ENCODE measurements around the gene DIPK1B. TPM values are rescaled to one million over a fixed set of nuclear protein-coding genes. Genes with fewer than 3 reads are reported as not detected.
A peak's percentile ranks its signal among the peaks of the same experiment; 100 is the strongest.

DIPK1B gene
- total RNA-seq, 1 experiment from 2014 or later = not detected

DNA sequence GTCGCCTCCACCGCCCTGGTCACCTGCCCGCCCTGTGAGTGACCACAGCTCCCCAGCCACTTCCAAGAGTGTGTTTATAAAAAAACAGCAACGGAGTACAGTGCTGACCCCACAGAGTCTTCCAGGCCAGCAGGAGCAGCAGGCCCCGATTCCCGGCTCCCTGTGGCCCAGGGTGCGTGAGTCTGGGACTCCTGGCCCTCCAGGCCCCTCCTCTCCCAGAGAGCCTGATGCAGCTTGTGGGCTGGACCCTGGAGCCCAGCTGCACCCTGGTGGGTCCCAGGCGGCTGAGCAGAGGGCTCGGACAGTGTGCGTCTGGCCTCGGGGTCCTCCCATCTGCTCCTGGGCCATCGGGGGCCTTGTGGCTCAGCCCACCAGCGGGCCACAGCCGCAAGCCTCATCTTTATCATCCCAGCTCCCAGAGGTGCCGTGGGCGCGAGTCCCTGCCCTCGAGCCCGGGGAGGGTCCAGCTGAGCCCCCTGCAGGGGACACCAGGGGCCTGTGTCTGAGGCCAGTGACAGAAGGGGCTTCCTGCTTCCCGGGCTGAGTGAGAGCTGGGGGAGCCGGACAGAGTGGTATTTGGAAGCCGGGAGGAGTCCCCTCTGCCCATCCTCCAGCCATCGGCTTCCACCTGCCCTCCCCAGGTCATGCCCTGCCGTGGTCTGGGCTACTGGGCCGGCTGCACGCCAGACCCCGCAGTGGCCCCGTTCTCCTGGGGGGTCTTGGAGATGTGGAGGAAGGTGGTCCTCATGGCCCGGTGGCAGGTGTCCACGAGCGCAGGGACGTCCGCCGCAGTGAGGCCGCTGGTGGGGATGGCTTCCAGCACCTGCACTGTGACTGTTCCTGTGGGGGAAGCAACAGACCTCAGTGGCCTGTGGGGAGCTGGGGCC, 39.0 kb upstream of the DIPK1B start:
- DNase-seq (ENCODE audit: low spot score) = no peak

DNA sequence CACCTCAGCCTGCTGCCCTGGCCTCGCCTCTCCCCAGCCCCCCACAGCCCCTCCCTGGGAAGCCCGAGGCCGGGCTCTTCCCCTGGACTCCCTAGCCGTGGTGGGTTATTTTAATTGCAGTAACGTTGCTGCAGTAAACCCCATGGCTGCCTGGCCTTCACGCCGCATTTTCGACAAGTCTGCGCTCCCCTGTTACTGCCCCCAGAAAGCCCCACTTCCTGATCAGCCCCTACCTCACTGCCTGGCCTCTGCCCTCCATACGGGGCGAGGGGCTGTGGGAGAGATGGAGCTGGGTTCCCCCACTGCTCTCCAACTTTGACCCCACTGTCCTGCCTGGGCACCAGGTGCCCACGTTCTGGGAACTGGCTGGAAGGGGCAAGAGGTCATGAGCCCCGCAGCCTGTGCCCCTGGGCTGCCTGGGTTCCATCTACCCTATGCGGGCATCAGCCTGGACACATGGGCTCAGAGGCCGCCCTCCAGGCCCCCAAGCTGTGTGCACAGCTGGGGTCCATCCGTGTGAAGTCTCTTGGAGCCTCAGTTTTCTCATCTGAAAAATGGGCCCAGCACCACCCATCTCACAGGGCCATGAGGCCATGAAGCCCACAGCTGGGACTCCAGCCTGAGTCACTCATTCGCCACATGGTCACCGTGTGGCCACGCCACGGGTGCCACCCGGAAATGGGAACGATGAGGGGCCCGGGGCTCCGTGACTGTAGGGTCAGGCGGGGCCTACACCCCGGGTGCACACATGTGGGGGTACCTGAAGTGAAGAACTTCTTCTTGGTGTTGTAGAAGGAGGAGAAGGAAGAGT, 38.2 kb upstream of the DIPK1B start:
- DNase-seq (ENCODE audit: low spot score) = no peak

DNA sequence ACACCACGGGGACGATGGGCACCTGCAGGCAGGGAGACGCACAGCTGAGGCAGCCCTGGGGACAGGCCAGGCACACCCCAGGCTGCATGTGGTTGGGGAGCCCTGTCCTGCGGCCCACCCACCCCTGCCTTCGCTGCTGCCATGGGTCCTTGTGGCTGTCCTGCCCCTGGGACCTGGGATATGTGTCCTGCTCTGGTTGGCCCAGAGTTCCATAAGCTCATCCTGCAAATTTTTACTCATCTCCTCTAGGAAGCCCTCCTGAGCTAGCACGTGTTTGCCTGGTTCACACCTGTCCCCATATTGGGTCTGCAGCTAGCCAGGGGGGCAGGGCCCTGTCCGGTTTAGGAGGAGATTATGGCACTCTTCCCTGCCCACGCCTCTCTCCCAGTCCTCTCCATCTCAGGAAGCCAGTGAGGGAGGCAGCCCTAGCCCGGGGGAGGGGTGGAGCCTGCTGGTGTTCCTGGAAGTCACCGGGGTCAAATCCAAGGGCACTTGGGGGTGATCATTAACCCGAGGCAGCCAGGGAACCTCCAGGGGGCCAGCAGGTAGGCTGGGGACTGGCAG, 37.5 kb upstream of the DIPK1B start:
- no peak for DNase-seq (ENCODE audit: low spot score)

DNA sequence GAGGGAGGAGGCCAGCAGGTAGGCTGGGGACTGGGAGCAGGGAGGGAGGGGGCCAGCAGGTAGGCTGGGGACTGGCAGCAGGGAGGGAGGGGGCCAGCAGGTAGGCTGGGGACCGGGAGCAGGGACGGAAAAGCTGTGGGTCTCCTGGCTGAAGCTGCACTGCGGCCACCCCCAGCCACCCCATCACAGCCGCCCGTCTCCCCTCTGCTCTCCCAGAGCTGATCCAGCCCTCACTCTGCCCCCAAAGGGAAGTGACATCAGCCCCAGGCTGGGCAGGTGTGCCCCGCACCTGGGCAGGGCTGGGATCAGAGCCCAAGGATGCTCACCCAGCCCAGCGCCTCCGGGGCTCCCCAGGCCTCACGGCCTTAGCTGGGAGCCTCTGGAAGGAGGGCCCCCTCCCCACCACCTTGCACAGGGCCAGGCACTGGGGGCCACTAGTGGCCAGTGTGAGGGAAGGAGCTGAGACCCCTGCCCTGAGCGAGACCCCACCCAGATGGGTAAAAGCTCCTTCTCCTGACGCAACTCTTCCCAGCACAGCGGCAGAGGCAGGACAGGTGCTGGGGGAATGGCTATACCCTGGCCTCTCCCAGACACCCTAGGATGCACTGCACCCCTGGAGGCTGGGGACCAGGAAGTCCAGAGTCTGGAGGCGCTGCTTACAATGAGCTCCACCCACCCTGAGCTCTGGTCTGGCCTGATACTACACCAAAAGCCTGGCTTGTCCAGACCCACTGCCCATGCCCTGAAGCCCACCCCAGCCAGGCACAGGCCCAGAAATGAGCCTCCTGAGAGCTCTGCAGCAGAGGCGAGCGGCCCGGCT, 36.7 kb upstream of the DIPK1B start:
- no peak for DNase-seq (ENCODE audit: low spot score)

DNA sequence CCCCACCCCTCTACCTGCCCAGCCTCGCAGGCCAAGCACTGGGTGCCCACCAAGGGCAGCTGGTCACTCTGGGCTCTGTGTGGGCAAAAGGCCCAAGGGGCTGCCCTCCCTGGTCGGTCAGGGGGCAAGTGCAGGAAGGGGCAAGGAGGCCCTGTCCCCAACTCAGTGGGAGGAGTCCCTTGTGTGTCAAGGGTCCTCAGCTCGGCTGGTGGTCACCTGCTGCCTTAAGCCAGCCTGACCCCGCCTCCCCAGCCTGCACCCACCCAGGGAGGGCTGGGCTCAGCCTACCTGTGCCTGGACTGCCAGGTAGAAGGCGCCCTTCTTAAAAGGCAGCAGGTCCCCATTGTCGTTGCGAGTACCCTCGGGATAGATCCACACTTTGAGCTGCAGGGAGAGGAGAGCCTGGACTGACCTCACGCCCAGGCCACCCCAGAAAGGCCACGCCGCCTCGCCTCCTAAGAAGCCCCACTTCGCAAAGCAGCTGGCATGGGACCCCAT, 36.0 kb upstream of the DIPK1B start:
- DNase-seq (ENCODE audit: low spot score) = no peak

DNA sequence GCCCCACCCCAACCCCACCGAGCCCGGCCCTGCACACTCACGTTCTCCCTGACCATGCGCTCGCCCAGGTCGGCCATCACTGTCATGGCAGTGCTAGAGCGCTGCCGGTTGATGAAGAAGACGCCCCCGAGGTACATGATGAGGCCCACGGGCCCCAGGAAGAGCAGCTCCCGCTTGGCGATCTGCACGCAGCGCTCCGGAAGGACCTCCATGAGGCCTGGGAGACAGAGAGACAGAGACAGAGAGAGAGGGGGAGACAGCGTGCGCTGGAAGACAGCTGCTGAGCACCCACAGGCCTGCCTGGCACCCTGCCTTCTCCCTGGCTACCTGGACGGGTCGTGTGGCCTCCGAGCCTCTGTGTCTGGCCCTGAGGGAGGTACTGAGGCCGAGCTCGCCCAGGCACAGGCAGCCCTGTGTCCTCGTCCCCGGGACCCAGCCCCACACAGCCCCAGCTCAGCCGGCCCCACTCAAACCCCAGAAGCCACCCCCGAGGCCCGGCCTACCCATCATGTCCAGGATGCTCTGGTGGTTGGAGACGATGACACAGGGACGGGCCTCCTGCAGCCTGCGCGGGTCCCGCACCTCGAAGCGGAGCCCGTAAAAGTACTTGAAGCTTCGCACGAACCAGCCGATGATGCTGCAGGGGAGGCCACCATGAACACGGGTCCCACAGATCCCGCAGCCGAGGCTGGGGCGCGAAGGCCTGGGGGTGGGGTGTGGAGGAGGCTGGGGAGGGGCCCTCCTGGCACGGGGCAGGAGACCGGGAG, 35.3 kb upstream of the DIPK1B start:
- no peak for DNase-seq (ENCODE audit: low spot score)

DNA sequence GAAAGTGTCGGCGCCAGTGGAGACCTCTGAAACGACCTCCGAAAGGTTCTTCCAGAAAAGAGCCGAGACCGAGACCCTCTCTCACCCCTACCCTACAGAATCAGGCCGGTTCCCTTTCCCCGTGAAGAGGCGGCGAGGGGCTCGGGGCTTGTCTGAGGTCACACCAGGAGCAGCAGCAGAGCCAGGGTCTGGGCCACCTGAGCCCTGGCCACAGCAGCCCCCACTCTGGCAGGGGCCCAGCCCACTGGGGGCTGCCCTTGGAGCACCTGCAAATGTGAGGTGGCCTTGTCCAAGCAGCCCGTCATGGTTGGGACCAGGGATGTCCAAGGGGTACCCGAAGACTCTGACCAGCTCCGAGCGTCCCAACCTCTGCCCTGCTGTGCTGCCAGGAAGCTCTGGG, 34.3 kb upstream of the DIPK1B start:
- DNase-seq (ENCODE audit: low spot score) = no peak

DNA sequence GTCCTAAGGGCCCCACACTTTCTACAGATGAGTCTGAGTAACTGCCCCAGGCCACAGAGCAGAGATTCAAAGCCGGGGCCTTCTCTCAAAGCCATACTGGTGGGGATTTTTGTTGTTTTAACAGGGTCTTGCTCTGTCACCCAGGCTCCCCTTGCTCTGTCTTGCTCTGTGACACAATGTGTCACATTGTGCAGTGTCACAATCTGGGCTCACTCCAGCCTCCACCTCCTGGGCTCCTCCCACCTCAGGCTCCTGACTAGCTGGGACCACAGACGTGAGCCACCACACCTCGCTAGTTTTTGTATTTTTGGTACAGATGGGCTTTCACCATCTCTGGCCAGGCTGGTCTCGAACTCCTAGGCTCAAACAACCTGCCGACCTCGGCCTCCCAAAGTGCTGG, 33.7 kb upstream of the DIPK1B start:
- DNase-seq (ENCODE audit: low spot score) = no peak

DNA sequence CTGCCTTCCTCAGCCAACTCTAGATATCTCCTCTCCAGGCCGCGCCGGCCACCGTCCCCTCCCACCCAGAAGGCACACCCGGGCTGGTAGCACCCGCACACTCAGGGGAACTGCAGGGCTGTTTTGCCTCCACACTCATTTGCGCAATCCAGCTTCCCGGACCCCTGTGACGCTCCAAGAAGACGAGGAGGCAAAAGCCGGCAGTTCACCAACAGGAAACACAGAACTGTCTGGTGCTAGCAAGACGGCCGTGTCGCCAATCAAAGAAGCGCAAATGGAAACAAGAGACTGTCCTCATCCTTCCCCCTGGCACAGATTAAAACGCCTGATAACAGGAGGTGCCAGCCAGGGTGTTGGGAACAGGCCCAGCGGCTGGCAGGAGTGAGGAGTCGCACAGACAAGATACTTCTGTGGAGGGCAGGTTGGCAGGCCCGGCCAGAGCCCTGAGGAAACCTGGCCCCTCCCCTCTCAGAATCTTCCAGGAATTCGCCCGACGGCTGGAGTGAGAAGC, 32.9 kb upstream of the DIPK1B start:
- DNase-seq (ENCODE audit: low spot score) = no peak

DNA sequence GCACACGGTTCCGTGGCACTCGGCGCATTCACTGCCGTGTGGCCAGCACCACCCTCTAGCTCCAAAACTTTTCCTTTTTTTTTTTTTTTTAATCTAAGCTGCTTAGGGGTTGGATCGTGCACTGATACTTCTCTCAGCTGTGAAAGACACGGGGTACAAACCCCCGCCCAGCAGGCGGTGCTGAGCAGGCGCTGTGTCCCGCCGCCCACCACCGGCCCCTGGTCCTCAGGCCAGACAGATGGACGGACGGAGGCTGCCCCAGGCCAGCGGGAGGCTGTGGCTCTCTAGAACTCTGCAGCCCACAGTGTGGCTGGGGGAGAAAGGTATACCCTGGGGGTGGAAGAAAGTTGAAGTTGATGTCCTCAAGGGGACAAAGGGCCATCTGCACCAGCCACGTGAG, 31.3 kb upstream of the DIPK1B start:
- no peak for DNase-seq (ENCODE audit: low spot score)

DNA sequence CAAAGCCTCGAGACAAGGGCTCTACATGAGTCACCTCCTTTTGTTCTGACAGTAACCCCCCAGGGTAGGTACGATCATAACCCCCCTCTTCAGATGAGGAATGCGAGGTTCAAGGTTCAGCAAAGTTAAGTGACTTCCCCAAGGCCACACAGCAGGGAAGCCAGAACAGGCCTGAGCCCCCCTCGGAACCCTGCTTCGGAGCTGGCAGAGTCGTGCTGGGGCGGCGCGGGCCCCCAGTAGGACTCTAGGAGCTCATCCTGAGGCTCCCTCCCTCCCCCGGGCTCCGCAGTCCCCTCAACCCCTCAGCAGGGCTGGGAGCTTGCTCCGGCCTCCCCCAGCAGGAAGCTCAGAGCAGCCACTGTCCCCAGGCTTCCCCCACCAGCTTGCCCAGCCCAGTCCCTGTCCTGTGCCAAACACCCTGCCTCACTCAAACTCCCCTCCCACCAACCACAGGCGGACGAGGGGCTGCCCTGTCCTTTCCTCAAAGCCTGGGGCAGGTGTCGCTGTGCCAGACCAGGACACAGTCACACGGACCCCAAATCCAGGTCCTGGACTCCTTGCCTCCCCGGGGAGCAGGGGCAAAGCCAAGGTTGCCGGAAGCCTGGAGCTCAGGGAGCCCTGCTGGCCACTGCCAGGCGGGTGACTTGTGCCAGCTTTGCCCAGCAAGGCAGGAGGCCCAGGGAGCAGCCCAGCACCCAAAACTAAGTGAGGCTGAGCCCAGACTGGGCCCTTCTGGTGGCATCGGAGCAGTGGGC, 30.2 kb upstream of the DIPK1B start:
- no peak for DNase-seq (ENCODE audit: low spot score)

DNA sequence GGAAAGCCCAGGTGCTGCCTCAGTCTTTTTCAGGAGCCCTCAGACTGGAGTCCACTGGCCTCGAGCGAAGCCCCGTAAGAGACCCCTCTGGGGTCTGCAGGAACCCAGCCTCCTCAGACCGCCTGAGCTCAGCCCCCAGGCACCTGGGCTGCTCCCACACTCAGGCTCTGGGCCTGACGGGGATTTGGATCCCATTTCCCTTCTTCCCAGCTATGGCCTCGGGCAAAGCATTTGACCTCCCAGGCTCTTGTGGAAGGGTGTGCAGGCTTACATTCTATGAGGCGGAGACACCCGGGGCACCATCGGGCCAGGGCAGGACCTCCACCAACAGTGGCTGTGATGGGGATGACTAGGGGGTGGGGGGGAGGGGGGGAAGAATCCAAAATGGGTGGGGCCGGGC, 29.7 kb upstream of the DIPK1B start:
- no peak for DNase-seq (ENCODE audit: low spot score)

DNA sequence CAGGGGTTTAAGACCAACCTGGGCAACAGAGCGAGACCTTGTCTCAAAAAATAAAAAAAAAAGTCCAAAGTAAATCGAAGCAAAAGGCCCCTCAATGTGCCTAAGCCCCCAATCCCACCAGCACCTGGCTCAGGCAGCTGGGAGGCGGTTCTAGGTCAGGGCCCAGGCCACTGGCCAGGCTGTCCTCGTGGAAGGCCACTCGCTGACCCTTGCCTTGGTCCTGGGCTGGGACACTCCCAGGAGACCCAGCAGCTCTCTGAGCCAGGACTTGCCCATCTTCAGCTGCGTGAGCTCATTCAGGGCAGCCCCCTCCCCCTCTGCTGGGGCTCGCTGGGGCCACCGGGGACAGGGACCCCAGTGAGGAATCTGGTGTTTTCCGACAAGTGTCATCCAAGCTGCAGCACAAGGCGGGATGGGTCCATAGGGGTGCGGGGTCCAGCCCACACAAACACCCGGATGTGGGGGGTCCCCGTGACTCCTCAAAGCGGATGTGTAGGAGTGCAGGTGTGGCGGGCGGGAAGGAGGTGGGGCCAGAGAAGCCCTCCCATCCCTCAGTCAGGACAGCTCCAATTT, 29.1 kb upstream of the DIPK1B start:
- no peak for DNase-seq (ENCODE audit: low spot score)

DNA sequence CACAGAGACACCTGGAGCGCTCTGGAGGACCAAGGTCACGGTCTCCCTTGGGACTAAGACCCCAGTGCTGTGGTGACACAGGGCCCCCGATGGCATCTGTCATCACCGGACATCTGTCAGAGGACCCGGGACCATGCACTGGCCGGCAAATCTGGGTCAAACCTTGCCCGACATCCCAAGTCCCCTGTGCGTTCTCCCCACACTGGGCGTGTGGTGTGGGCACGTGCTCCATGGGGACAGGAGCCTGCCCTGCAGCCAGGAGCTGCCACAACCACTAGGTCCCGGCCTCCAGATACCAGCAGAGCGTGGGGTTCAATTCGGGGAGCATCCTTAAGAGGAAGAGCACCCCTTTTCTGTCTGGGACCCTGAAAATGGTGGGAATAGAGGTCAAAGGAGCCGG, 28.6 kb upstream of the DIPK1B start:
- DNase-seq (ENCODE audit: low spot score) = no peak

DNA sequence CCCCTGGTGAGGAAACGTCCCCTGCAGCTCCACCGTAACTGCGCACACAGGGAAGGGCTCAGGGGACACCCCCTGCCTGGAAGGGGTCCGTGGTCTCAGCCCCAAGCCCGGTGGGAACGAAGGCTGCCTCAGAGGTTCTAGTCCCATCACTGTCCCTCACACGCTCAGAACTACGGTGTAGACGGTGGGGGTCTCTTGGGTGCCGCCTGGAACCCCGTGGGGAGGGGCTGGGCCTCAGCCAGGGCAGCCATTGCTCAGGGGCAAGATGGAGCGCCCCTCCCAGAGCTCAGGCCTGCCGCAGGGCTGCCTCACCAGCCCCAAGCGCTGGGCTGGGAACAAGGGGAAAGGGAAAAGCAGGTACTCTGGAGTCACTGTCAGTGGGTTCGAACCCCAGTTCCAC, 28.0 kb upstream of the DIPK1B start:
- no peak for DNase-seq (ENCODE audit: low spot score)

DNA sequence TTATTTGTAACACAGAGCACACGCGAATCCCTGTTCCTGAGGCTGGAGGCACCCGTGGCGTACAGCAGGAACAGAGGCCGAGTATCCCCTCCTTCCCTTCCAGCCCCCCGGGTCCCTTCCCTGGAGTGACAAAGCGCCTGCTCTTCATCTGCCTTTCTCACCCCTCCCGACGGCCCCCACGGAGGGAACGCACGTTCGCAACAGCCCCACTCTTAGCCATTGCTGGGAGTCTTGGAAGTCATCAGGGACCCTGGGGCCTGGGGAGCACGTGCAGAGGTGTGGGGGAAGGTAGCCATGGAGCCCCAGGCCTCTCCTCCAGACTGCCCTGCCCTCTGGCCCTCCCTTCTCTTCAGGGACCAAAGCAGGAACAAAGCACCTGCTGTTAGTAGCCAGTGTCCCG, 27.6 kb upstream of the DIPK1B start:
- DNase-seq (ENCODE audit: low spot score) = no peak

DNA sequence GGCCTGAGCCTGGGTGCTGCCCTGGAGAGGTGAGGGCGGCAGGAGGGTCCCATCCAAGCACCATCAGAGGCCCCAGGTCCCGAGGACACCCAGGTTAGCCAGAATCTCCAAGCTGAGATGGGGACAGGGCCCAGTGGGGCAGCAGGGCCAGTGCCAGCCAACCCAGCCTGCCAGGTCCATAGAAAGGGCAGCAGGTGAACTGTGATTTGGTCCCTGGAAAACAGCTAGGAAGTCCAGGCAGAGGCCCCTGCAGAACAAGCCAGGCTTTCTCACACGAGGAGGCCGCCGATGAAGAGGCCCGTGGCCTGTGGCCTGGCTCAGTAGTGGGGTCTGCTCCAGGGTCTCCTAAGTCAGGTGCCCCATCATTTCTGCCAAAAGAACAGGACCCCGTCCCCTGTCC, 27.2 kb upstream of the DIPK1B start:
- no peak for DNase-seq (ENCODE audit: low spot score)

DNA sequence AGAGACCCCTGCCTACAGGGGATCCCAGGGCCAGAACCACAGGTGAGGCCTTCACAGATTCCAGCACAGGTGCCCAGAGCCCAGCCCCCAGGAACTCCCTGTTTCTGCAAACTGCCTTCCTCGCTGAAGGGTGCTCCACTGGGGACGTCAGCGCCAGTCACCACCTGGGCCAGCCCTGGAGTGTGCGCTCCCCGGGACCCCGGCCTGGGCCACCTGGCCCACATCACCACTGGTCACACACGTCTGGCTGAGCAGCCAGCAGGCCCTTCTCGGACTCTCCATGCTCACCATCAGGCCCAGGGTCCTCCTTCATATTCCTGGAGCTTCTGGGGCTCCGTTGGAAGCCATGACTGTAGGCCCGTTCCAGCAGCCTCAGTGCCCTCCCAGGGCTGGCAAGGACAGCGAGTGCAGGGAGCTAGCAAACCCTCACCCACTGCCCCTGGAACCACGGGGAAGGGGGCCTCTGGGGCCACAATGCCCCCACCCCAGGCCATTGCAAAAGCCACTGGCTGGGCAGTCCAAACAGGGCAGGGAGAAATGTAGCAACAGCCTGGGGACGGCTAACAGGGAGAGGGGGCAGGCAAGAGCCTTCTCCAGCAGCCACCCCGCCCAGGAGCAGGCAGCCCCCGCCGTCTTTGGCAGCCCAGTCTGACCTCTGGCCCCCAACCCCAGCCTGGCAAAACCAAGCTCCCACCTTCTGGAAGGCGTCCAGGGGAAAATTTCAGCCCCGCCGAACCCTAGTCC, 26.4 kb upstream of the DIPK1B start:
- DNase-seq (ENCODE audit: low spot score) = peak; percentile 17

DNA sequence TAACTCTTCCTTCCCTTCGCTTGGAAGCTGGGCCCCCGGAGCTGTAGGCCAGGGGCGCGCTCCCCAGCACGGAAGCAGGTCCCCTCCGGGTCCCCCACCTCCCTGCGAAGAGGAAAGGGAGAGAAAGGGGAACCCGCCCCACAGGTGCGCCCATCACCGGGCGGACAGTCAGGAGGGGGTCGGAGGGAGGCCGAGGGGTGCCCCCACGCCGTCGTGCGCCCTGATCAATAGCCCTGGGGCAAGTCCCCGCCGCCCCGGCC, 25.9 kb upstream of the DIPK1B start:
- DNase-seq (ENCODE audit: low spot score) = no peak
